ENCODE results near the gene C2orf78. TPM values are rescaled to one million over a fixed set of nuclear protein-coding genes. Genes with fewer than 3 reads are reported as not detected.
"Not testable (repeated sequence)": the region's sequence is repeated elsewhere in the genome, so short reads cannot be mapped to it uniquely, and the experiment has no call there.

The C2orf78 gene
- total RNA-seq, result not detected in 2 replicates
- long read RNA-seq, result 0 reads

- H3K9me3 Mint-ChIP-seq (ENCODE audit: unreplicated experiment); H3K4me1 Mint-ChIP-seq (ENCODE audit: unreplicated experiment): not testable (repeated sequence)
Measured at GRCh38 chr2:73783883-73784282, at the start of gene C2orf78. Gene C2orf78, plus strand, starts transcription at chr2:73784183. Its CDS starts 127 bp downstream, at chr2:73784310.

DNA sequence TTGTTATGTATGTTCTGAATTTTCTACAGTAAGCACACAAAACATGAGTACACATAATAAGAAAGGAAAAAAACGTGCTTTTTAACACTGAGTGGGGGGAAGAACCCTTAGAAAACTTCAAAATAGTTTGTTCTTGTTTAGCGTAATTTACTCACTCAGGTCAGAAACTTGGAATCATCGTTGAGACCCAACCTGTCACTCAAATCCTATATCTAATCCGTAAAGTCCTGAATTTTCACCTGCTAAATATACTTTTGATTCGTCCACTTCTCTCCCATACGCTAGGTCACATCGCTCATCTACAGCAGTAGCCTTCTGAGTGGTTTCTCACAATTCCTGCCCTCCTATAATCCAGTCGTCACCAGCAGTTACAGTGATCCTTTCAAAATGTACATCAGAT is 47.6 kb upstream of the C2orf78 start:
- H3K4me1 Mint-ChIP-seq (ENCODE audit: unreplicated experiment), result peaks cover 21% of the 10 kb centered on the region
- TF ChIP-seq, protein P1, sequence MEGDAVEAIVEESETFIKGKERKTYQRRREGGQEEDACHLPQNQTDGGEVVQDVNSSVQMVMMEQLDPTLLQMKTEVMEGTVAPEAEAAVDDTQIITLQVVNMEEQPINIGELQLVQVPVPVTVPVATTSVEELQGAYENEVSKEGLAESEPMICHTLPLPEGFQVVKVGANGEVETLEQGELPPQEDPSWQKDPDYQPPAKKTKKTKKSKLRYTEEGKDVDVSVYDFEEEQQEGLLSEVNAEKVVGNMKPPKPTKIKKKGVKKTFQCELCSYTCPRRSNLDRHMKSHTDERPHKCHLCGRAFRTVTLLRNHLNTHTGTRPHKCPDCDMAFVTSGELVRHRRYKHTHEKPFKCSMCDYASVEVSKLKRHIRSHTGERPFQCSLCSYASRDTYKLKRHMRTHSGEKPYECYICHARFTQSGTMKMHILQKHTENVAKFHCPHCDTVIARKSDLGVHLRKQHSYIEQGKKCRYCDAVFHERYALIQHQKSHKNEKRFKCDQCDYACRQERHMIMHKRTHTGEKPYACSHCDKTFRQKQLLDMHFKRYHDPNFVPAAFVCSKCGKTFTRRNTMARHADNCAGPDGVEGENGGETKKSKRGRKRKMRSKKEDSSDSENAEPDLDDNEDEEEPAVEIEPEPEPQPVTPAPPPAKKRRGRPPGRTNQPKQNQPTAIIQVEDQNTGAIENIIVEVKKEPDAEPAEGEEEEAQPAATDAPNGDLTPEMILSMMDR (IDR thresholded peaks at IDR 0.05), result no peak
- peak overlapping the region; percentile 92 for H3K27ac Mint-ChIP-seq (ENCODE audit: unreplicated experiment)
- peaks cover 6% of the 10 kb centered on the region for H3K9me3 Mint-ChIP-seq (ENCODE audit: unreplicated experiment)
- H3K4me3 Mint-ChIP-seq (ENCODE audit: unreplicated experiment), result peak overlapping the region; percentile 97
- no peak for DNase-seq (ENCODE audit: extremely low spot score, unreplicated experiment)
- H3K36me3 Mint-ChIP-seq (ENCODE audit: unreplicated experiment), result peaks cover 18% of the 10 kb centered on the region
- H3K27me3 Mint-ChIP-seq (ENCODE audit: unreplicated experiment), result no peaks in the 10 kb centered on the region

More at GRCh38 chr2:73783883-73784282, at the start of gene C2orf78:
- H3K4me3 Mint-ChIP-seq (ENCODE audit: unreplicated experiment); H3K36me3 Mint-ChIP-seq (ENCODE audit: unreplicated experiment); H3K27me3 Mint-ChIP-seq (ENCODE audit: unreplicated experiment); H3K27ac Mint-ChIP-seq (ENCODE audit: unreplicated experiment); DNase-seq (ENCODE audit: extremely low spot score, unreplicated experiment): not testable (repeated sequence)

GRCh38 chr2:73736855-73737779 is 46.9 kb upstream of the C2orf78 start, which contains the start of gene TPRKB:
Gene TPRKB, minus strand, starts transcription at chr2:73737345. Its CDS starts 2,776 bp downstream, at chr2:73734569.
- Mint-ChIP-seq H3K36me3 (ENCODE audit: unreplicated experiment) (peaks cover 18% of the 10 kb centered on the region), H3K4me1 (ENCODE audit: unreplicated experiment) (peaks cover 21% of the 10 kb centered on the region), H3K27ac (ENCODE audit: unreplicated experiment) (peak within 1 kb of the TSS; percentile 92), H3K9me3 (ENCODE audit: unreplicated experiment) (peaks cover 9% of the 10 kb centered on the region), H3K27me3 (ENCODE audit: unreplicated experiment) (no peaks in the 10 kb centered on the region), H3K4me3 (ENCODE audit: unreplicated experiment) (peak within 1 kb of the TSS; percentile 97)
- TF ChIP-seq, protein P1 (IDR thresholded peaks at IDR 0.05), result no peak
- DNase-seq (ENCODE audit: extremely low spot score, unreplicated experiment), result peak; percentile 97

DNA sequence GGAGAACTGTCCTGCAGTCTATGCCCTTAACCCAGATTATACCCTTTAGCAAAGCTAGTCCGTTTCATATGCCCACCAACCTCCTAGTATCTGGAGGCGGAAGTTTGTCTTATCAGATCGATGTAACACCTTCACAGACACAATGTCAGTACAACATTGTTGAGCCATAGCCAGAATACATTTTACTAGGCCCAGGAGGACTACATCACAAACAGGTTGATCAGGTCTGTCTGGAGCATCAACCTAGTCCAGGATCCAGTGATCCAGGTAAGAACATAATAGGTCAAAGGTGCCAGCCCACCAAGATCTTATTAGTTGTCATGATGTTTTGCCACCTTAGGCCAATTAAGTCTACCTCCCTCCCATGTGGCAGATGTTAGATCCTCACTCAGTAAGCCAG is 44.9 kb upstream of the C2orf78 start:
- Mint-ChIP-seq H3K27ac (ENCODE audit: unreplicated experiment) (no peak overlapping the region), H3K4me3 (ENCODE audit: unreplicated experiment) (no peak overlapping the region), H3K36me3 (ENCODE audit: unreplicated experiment) (peaks cover 20% of the 10 kb centered on the region), H3K9me3 (ENCODE audit: unreplicated experiment) (peaks cover 9% of the 10 kb centered on the region), H3K4me1 (ENCODE audit: unreplicated experiment) (peaks cover 21% of the 10 kb centered on the region), H3K27me3 (ENCODE audit: unreplicated experiment) (no peaks in the 10 kb centered on the region)
- TF ChIP-seq, protein P1 (IDR thresholded peaks at IDR 0.05), result no peak
- no peak for DNase-seq (ENCODE audit: extremely low spot score, unreplicated experiment)

- H3K27me3 Mint-ChIP-seq (ENCODE audit: unreplicated experiment), result no peaks in the 10 kb centered on the region
- no peak for DNase-seq (ENCODE audit: extremely low spot score, unreplicated experiment)
- TF ChIP-seq, protein P1 (IDR thresholded peaks at IDR 0.05), result no peak
- H3K4me1 Mint-ChIP-seq (ENCODE audit: unreplicated experiment), result peaks cover 21% of the 10 kb centered on the region
- no peak overlapping the region for H3K27ac Mint-ChIP-seq (ENCODE audit: unreplicated experiment)
- no peak overlapping the region for H3K4me3 Mint-ChIP-seq (ENCODE audit: unreplicated experiment)
- peaks cover 31% of the 10 kb centered on the region for H3K36me3 Mint-ChIP-seq (ENCODE audit: unreplicated experiment)
- H3K9me3 Mint-ChIP-seq (ENCODE audit: unreplicated experiment), result peaks cover 9% of the 10 kb centered on the region
Measured at GRCh38 chr2:73740767-73741166, 43.2 kb upstream of the C2orf78 start.

Measured in osteocyte (in vitro differentiated cells).